HG03378 (cell line): ENCODE results near the gene ZC3H12D.

Experiments used
- ATAC-seq: cut with Tn5 transposase; IDR thresholded peaks from one replicate; pipeline ENCODE4 v1.9.1; 2021; ENCODE audit warnings: mild to moderate bottlenecking, moderate library complexity; ENCODE audit not compliant: unreplicated experiment

ZC3H12D gene

GRCh38 chr6:149421132-149421531 is 63.7 kb downstream of the ZC3H12D start:
- ATAC-seq = no peak

- no peak for ATAC-seq
Measured at GRCh38 chr6:149419696-149420404, 65.0 kb downstream of the ZC3H12D start.

GRCh38 chr6:149414821-149415220 is 70.0 kb downstream of the ZC3H12D start:
- ATAC-seq = no peak

DNA sequence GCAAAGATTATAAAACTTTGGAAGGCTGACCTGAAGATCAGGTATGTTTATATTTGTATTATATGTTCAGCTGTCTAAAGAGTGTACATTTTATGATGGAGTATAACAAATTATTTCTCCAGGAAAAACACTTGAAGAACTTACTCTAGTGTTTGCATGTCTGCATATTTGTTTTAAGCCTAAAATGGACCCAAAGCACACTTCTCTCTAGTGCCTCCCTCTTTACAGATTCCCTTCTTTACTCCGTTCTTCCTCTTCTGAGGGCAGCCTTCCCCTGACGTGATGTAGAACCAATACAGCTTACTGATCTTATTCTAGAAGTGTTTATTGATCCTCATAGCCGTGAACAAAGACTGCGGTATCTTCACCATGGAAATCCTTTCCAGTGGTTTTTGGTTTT is 70.8 kb downstream of the ZC3H12D start:
- ATAC-seq = no peak

- ATAC-seq = no peak
Measured at GRCh38 chr6:149410557-149410956, 74.3 kb downstream of the ZC3H12D start.

DNA sequence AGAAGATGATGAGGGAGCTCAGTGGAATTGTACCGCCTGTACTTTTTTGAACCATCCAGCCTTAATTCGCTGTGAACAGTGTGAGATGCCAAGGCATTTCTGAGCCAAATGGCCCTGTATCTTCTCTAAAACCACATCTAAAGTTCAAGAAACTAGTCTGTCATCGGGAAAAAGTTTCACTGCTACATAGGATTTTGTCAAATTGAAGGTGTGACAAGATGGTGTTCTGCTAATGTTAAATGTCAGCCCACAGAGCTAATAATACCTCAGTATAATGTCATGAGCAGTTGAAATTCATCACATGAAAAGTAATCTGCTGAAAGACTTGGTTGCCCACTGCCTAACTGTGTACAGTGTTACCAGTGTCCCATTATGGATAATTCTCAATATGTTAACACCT is 75.2 kb downstream of the ZC3H12D start:
- no peak for ATAC-seq

- no peak for ATAC-seq
Measured at GRCh38 chr6:149405823-149406765, 78.7 kb downstream of the ZC3H12D start.

DNA sequence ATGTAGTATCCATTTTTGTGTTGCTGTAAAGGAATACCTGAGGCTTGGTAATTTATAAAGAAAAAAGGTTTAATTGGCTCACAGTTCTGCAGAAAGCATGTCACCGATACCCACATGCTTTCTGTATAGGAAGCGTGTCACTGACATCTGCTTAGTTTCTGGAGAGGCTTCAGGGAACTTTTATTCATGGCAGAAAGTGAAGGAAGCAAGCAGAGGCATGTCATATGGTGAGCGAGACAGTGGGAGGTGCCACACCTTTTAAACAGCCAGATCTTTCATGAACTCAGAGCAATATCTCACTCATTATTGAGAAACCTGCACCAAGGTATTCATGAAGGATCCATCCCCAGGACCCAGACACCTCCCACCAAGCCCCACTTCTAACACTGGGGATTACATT is 81.3 kb downstream of the ZC3H12D start:
- ATAC-seq = no peak

- ATAC-seq = no peak
Measured at GRCh38 chr6:149400050-149400449, 84.8 kb downstream of the ZC3H12D start, which contains the start of gene SUMO4. Gene SUMO4 (plus strand): TSS chr6:149400262. CDS start chr6:149400392, 130 bp downstream.

- no peak for ATAC-seq
Measured at GRCh38 chr6:149397384-149397783, 87.4 kb downstream of the ZC3H12D start.
